Renal pelvis (tissue), 4 donors: ENCODE measurements around the gene WDR31. TPM values are rescaled to one million over a fixed set of nuclear protein-coding genes. Genes with fewer than 3 reads are reported as not detected.

Experiments used
- DNase-seq: peaks from one replicate; pipeline ENCODE4 v3.0.0-alpha.2; 2013
- polyA plus RNA-seq, 3 donors: library from polyadenylated mRNA; unstranded; fragments of 120-200 nt; gene quantifications; one replicate each; pipeline ENCODE4 v1.2.1, GENCODE V29; 2013; ENCODE audit not compliant: insufficient read length in 3 of 3

WDR31 gene
- polyA plus RNA-seq, 3 donors, result 5.0 to 8.4 (median 8.4) TPM

DNA sequence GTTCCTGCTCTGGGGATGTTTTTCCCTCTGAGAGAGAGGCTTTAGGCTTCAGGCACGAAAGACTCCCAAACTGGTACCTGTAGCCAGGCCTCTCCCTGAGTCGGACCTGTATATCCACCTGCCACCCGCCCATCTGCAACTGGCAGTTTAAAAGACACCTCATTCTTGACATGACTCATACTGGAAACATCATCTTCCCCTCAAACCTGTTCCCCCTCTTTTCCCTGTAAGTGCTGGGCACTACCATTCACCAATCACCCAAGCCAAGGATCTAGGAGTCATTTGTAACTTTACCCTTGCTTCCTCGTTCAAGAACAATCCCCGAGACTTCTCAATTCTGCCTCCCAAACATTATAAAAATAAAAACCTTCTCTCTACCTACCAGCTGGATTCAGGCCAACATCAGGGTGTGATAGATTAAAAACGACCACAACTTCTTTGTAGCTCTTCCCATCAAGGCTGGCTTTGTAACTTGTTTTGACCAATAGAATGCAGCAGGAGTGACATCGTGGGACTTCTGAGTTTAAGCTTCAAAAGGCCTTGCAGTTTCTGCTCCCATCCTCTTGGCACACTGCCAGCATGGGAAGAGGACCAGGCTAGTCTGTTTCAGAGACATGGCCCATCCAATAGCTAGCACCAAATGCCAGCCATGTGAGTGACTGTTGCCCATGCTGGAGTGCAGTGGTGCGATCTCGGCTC lies 1.8 kb upstream of the WDR31 start:
- DNase-seq, result no peak

DNA sequence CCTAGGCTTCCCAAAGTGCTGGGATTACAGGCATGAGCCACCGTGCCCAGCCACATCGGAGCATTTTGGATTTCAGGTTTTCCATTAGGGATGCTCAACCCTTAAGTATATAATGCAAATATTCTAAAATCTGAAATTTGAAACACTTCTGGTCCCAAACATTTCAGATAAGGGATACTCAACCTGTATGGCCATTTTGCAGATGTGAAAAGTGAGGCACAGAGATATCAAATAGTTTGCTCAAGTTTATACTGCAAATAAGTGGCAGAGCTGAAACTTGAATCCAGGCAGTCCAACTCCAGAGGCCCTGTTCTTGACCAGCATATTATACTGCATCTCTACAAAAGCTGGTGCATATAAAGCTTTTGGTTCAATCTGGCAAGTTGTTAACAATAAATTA lies 2.4 kb downstream of the WDR31 start:
- no peak for DNase-seq

- no peak for DNase-seq
These were observed 8.3 kb downstream of the WDR31 start for GRCh38 chr9:113331780-113332179.

DNA sequence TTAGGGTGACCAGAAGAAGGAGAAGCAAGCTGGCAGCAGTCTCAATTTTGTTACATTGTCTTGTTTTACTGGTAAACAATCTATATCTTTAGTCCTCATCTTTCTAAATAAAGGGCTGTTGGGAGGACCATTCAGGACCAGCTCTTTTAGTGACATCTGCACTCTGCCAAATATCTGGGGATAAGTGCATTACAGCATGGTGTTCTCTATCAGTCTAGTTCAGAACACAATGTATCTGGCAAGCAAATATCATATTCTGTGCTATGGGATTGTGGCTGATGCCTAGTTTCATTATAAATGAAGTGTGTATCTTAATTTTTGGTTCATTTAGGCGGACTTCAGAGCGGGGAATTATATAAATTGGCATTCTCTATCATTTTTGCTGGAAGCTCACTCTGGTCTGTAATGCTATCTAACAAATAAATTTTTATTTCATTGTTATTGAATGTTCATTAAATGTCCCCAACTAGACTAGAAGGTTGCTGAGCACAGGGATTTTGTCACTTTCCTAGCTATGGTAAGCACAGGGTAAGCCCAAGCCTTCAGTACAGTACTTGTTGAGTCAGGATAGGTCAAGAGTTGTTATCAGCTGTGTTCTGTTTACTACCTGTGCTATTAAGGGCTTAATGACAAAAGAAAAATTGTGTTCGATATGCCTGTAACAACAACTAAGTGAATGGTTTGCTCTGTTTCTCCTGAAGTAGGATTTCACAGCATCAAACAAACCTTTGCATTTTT lies 11.9 kb downstream of the WDR31 start:
- DNase-seq, result no peak

- no peak for DNase-seq
These were observed 13.8 kb downstream of the WDR31 start for GRCh38 chr9:113326230-113326629.

DNA sequence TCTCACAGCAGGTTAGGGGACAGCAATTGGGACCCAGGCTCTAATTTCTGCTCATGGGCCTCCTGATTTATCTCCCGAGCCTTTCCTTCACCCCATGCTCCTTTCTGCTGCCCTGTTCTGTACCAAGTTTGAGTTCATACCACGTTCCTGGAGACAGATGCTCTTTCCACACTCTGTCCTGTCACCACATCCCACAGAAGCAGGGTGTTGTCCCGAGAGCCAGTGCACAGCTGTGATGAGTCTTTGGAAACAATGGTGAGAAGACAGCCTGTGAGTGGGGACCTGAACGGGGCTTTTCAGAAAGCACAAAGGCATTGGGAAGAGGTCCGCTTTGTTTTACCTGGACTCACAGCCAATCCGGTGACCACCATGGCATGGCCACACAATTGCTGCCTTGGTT lies 17.4 kb downstream of the WDR31 start:
- DNase-seq, result no peak

GRCh38 chr9:113320051-113320450 lies 20.0 kb downstream of the WDR31 start:
- DNase-seq, result no peak

DNA sequence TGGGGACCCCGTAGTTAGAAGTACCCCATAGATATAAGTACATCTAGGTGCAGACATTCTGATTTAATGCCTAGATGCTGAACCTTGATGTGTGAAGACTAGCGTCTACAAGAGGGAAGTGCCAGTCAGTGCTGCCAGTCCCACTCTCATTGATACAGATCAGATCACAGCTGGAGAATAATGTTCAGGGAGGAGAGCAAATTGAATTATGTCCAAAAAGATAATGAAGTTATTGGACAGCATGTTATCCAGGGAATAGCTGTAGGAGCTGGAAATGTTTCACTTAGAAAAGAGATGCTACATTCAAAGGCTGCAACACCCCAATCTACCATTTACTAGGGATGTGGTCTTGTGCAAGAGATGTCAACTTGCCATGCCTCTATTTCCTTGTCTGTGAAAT lies 21.0 kb downstream of the WDR31 start:
- DNase-seq, result no peak

- DNase-seq, result no peak
These were observed 22.3 kb downstream of the WDR31 start for GRCh38 chr9:113317777-113318176.

GRCh38 chr9:113316030-113316429 lies 24.0 kb downstream of the WDR31 start:
- no peak for DNase-seq

GRCh38 chr9:113315231-113315630 lies 24.8 kb downstream of the WDR31 start:
- no peak for DNase-seq

- no peak for DNase-seq
These were observed 26.8 kb downstream of the WDR31 start for GRCh38 chr9:113313261-113313660.

DNA sequence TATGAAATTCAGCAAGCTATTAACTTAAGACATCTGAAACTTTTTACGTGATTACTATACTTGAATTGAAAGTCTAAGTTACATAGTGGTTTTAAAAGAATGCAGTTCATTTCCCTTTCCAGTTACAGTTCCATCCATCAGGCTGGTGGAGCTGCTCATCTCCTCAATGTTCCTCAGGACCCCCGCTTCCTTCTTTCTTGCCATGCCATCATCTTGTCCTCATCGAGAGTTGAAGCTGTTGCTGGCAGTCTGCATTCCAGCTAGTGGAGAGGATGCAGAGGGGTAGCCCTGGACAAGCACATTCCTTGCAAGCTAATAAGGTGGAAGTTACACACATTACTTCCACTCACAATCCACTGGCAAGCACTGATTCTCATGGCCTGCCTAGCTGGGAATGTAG lies 28.1 kb downstream of the WDR31 start:
- no peak for DNase-seq

GRCh38 chr9:113310538-113310937 lies 29.5 kb downstream of the WDR31 start:
- DNase-seq, result no peak

DNA sequence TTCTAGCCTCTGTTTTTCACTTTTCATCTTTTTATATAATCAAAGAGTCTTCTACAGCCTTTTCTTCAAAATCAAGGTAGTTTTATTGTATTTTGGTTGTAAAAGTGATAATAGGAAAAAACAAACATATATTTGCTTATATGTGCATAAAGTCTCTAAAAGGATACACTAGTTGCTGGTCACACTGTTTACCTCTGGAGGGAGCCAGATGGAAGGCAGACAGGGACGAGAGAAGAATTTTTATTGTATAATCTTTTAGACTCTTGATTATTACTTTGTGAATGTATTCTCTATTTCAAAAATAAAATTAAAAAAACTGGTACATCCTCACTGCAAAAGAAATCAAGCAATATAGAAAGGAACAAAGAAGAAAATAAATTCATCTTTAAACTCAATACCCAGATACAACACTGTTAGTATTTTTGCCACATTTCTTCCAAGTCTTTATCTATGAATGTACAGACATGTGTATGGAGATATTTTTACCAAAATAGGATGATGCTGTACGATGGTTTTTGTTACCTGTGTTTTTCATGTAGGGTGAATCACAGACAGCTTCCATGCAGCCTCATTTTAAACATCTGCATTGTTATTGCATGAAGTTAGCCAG lies 30.8 kb downstream of the WDR31 start:
- no peak for DNase-seq

DNA sequence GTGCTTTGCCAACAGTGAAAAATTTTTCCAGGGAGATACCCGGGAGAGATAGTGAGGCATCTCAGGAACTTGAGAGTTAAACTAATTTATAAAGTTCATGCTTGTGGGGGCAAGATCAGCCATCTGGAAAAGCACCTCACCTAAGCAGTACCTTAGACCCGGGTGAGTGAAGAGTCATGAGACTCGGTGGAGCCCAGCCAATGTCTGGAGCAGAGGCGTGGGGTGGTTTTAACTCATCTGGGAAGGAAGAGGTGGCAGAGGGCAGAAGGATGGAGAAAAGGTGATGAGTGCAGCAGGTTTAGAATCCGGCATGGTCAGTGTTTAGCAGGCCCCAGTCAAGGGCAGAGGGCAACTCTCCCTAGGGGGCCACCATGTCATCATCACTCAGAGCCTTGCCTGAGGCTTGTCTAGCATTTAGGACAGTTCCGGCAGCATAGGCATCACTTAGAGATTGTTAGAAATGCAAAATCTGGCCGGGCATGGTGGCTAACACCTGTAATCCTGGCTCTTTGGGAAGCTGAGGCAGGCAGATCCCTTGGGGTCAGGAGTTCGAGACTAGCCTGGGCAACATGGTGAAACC lies 32.6 kb downstream of the WDR31 start:
- DNase-seq, result no peak

DNA sequence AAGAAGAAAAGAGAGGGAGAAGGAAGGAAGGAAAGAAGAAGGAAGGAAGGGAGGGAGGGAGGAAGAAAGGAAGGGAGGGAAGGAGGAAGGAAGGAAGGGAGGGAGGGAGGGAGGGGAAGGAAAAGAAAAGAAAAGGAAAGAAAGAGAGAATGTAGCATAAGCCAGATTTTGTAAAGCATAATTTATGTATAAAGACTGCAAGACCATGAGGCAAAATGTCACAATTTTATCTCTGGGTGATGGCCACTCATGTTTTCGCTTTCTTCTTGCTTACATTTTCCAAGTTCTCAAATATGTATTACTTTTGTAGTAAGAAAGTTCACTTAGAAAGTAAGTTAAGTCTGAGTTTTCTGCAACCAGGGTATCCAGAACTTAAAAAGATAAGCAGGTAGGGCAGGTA lies 33.5 kb downstream of the WDR31 start:
- no peak for DNase-seq

DNA sequence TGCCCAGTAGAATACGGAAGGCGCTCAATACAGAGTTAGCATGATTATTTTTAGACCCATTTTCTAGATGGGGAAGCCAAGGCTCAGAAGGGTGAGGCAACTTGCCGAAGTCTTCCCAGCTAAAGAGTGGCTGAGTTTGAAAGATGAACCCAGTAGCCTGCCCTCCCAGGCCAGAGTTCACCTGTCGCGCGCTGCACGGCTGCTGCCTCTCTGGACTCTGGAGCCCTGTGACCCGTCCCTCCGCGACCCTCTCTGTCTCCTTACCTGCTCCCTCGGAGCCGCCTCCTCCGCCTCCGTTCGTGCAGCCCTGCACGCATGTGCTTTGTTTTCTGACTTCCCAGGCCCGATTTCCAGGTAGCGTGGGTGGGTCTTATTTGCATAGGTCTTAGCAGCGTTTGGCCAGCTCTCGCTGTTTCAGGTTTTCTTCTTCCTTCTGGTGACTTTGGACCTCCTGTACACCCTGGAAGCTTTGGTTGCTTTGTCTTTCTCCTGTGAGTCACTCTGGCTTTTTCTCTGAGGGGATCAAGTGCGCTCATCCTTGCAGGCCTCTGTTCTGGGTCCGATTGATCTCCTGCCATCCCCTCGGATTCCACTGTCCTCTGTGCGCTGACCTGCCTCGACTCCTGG lies 37.2 kb downstream of the WDR31 start, which contains the start of gene RNF183:
RNF183 (minus strand) TSS at position 585 of the 627 bp plus-strand sequence. CDS start 5,192 bp downstream, outside the sequence.
- no peak for DNase-seq

GRCh38 chr9:113301548-113301947 lies 38.5 kb downstream of the WDR31 start:
- DNase-seq, result no peak

- DNase-seq, result no peak
These were observed 40.2 kb downstream of the WDR31 start for GRCh38 chr9:113299800-113300292.

DNA sequence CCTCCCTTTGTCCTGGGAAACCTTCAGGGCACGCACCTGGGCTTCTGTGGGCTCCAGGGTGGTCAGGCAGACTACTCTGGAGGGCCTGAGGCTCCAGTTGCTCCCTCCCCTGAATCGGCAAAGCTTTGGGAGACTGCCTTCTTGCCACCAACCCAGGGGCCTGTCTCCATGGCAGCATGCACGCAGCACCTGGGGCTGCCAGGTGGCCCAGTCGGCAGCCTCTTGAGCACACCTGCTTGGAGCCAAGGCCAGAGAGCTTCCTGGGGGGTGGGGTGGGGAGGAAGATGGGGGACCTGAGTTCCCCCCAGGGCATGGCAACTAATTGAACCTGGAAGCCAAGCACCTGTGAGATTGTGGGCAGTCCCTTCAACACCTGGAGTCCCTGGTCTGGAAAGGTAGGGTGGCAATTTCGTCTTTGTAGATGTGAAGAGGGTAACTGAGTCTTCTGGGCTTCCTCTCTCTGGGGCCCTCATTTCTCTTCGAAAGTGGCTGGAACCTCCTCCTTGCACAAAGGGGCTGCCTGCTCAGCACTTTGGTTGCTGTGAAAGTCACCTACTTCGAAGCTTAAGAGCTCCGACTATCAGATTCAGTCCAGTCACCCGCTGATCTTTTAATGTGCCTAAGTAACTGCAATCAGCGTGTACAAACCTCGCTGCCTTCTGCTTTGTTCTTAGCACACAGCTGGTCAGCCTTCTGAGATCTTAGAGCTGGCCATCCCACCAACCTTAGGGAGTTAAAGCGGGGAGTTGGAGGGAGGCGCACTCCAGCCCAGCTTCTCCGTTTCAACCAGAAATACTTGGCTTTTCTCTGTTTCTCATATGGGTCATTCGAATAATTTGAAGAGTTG lies 40.9 kb downstream of the WDR31 start:
- no peak for DNase-seq
